ENCODE measurements around the gene NET1. TPM values are rescaled to one million over a fixed set of nuclear protein-coding genes. Genes with fewer than 3 reads are reported as not detected.
"Not testable (repeated sequence)": the region's sequence is repeated elsewhere in the genome, so short reads cannot be mapped to it uniquely, and the experiment has no call there.

Gene NET1
- 12.6 and 13.0 TPM in 2 replicates for total RNA-seq (2014; rRNA removed; shearing (Covaris generic))

- DNase-seq (ENCODE audit: low spot score) = peak; percentile 81
Measured at GRCh38 chr10:5412277-5412941, at the start of gene NET1. NET1 (plus strand) TSS chr10:5412557; CDS start chr10:5412693, 136 bp downstream.

- no peak for DNase-seq (ENCODE audit: low spot score)
Measured at GRCh38 chr10:5362873-5363272, 49.5 kb upstream of the NET1 start.

- DNase-seq (ENCODE audit: low spot score) = no peak
Measured at GRCh38 chr10:5364374-5364773, 48.0 kb upstream of the NET1 start.

GRCh38 chr10:5364890-5365338, 47.4 kb upstream of the NET1 start, which contains the start of gene UCN3:
UCN3 (plus strand) TSS chr10:5364966; CDS start chr10:5373721, 8,755 bp downstream.
- no peak for DNase-seq (ENCODE audit: low spot score)

GRCh38 chr10:5365928-5366327, 46.4 kb upstream of the NET1 start:
- DNase-seq (ENCODE audit: low spot score) = no peak

- DNase-seq (ENCODE audit: low spot score) = no peak
Measured at GRCh38 chr10:5369362-5370158, 42.8 kb upstream of the NET1 start.

- no peak for DNase-seq (ENCODE audit: low spot score)
Measured at GRCh38 chr10:5370493-5371352, 41.6 kb upstream of the NET1 start.

- DNase-seq (ENCODE audit: low spot score) = no peak
Measured at GRCh38 chr10:5373307-5373706, 39.0 kb upstream of the NET1 start.

- no peak for DNase-seq (ENCODE audit: low spot score)
Measured at GRCh38 chr10:5373891-5374611, 38.3 kb upstream of the NET1 start.

- no peak for DNase-seq (ENCODE audit: low spot score)
Measured at GRCh38 chr10:5376450-5376849, 35.9 kb upstream of the NET1 start.

- DNase-seq (ENCODE audit: low spot score) = not testable (repeated sequence)
Measured at GRCh38 chr10:5379202-5379601, 33.2 kb upstream of the NET1 start.

- DNase-seq (ENCODE audit: low spot score) = not testable (repeated sequence)
Measured at GRCh38 chr10:5380395-5380794, 32.0 kb upstream of the NET1 start.

- no peak for DNase-seq (ENCODE audit: low spot score)
Measured at GRCh38 chr10:5381187-5381586, 31.2 kb upstream of the NET1 start.

- no peak for DNase-seq (ENCODE audit: low spot score)
Measured at GRCh38 chr10:5385224-5385623, 27.1 kb upstream of the NET1 start.

- DNase-seq (ENCODE audit: low spot score) = no peak
Measured at GRCh38 chr10:5387169-5387568, 25.2 kb upstream of the NET1 start.

- no peak for DNase-seq (ENCODE audit: low spot score)
Measured at GRCh38 chr10:5390607-5391205, 21.7 kb upstream of the NET1 start.

GRCh38 chr10:5391790-5392189, 20.6 kb upstream of the NET1 start:
- no peak for DNase-seq (ENCODE audit: low spot score)

- DNase-seq (ENCODE audit: low spot score) = no peak
Measured at GRCh38 chr10:5393529-5393928, 18.8 kb upstream of the NET1 start.

GRCh38 chr10:5395168-5395567, 17.2 kb upstream of the NET1 start:
- no peak for DNase-seq (ENCODE audit: low spot score)

- no peak for DNase-seq (ENCODE audit: low spot score)
Measured at GRCh38 chr10:5396556-5397300, 15.6 kb upstream of the NET1 start.
